Memory B cell (primary cell): ENCODE measurements around the gene MT3.
"Not testable (repeated sequence)": the region's sequence is repeated elsewhere in the genome, so short reads cannot be mapped to it uniquely, and the experiment has no call there.

Source experiments
- ATAC-seq: fragments of 150-1000 bp; cut with Tn5 transposase; 2 replicates; pipeline ENCODE4 v1.10.0; 2021; ENCODE audit warnings: low read depth, mild to moderate bottlenecking, moderate library complexity
- DNase-seq, 2 donors: peaks; one replicate each; pipeline ENCODE4 v3.0.0; 2022; ENCODE audit warnings: low spot score in 2 of 2
- H3K27ac Mint-ChIP-seq: one replicate; pipeline ENCODE4 v1.8.0; 2022; ENCODE audit warnings: mild to moderate bottlenecking, moderate library complexity, mixed read lengths
- H3K27me3 Mint-ChIP-seq: one replicate; pipeline ENCODE4 v1.8.0; 2022; ENCODE audit warnings: mixed read lengths
- H3K36me3 Mint-ChIP-seq: one replicate; pipeline ENCODE4 v1.8.0; 2022; ENCODE audit warnings: mild to moderate bottlenecking, mixed read lengths
- H3K4me1 Mint-ChIP-seq: one replicate; pipeline ENCODE4 v1.8.0; 2022; ENCODE audit warnings: mixed read lengths
- H3K4me3 Mint-ChIP-seq: one replicate; pipeline ENCODE4 v1.8.0; 2022; ENCODE audit warnings: mild to moderate bottlenecking, moderate library complexity, mixed read lengths
- H3K9me3 Mint-ChIP-seq: one replicate; pipeline ENCODE4 v1.8.0; 2022; ENCODE audit warnings: mixed read lengths

MT3 gene

GRCh38 chr16:56561126-56561525, 28.2 kb upstream of the MT3 start:
- H3K4me1 Mint-ChIP-seq: no peaks in the 10 kb centered on the region

GRCh38 chr16:56564793-56565477, 24.4 kb upstream of the MT3 start, which contains the start of gene MT4:
TSS of gene MT4 (plus strand) at chr16:56565073. CDS start at chr16:56565129, 56 bp downstream.
- Mint-ChIP-seq H3K4me1 (peaks cover 6% of the 10 kb centered on the region), H3K27me3 (peaks cover 11% of the 10 kb centered on the region), H3K36me3 (peaks cover 1% of the 10 kb centered on the region), H3K9me3 (peaks cover 4% of the 10 kb centered on the region), H3K27ac (no peak within 1 kb of the TSS), H3K4me3 (no peak within 1 kb of the TSS)
- no peak for DNase-seq
- no peak for ATAC-seq

More at GRCh38 chr16:56561126-56561525, 28.2 kb upstream of the MT3 start:
- peaks cover 13% of the 10 kb centered on the region for H3K27me3 Mint-ChIP-seq
- no peak for ATAC-seq
- no peaks in the 10 kb centered on the region for H3K9me3 Mint-ChIP-seq
- no peak overlapping the region for H3K4me3 Mint-ChIP-seq
- no peak overlapping the region for H3K27ac Mint-ChIP-seq
- H3K36me3 Mint-ChIP-seq: no peaks in the 10 kb centered on the region
- no peak for DNase-seq

- Mint-ChIP-seq H3K9me3 (peaks cover 5% of the 10 kb centered on the region), H3K36me3 (peaks cover 1% of the 10 kb centered on the region), H3K4me1 (peaks cover 6% of the 10 kb centered on the region), H3K27me3 (peaks cover 6% of the 10 kb centered on the region), H3K4me3 (no peak overlapping the region), H3K27ac (no peak overlapping the region)
- no peak for ATAC-seq
- DNase-seq: no peak
Observed at GRCh38 chr16:56569971-56570370, 19.4 kb upstream of the MT3 start.

GRCh38 chr16:56571525-56571924, 17.8 kb upstream of the MT3 start:
- Mint-ChIP-seq H3K36me3 (peaks cover 3% of the 10 kb centered on the region), H3K4me3 (no peak overlapping the region), H3K27ac (no peak overlapping the region), H3K27me3 (peaks cover 5% of the 10 kb centered on the region), H3K4me1 (peaks cover 3% of the 10 kb centered on the region), H3K9me3 (peaks cover 5% of the 10 kb centered on the region)
- DNase-seq (no peak), ATAC-seq (no peak)

- Mint-ChIP-seq H3K4me3 (no peak overlapping the region), H3K27ac (no peak overlapping the region), H3K27me3 (peaks cover 2% of the 10 kb centered on the region), H3K36me3 (peaks cover 2% of the 10 kb centered on the region), H3K4me1 (peaks cover 5% of the 10 kb centered on the region), H3K9me3 (peaks cover 5% of the 10 kb centered on the region)
- no peak for DNase-seq
- no peak for ATAC-seq
Observed at GRCh38 chr16:56574625-56575024, 14.7 kb upstream of the MT3 start.

- H3K4me1 Mint-ChIP-seq: peaks cover 5% of the 10 kb centered on the region
- peak; percentile 67 to 76 for DNase-seq
- ATAC-seq: peak; percentile 98
- peaks cover 2% of the 10 kb centered on the region for H3K36me3 Mint-ChIP-seq
- H3K4me3 Mint-ChIP-seq: no peak overlapping the region
- peaks cover 5% of the 10 kb centered on the region for H3K9me3 Mint-ChIP-seq
- peaks cover 2% of the 10 kb centered on the region for H3K27me3 Mint-ChIP-seq
- no peak overlapping the region for H3K27ac Mint-ChIP-seq
Observed at GRCh38 chr16:56576585-56577299, 12.6 kb upstream of the MT3 start.

GRCh38 chr16:56577300-56577625, 12.1 kb upstream of the MT3 start:
- DNase-seq: no peak
- H3K27ac Mint-ChIP-seq: no peak overlapping the region

GRCh38 chr16:56580391-56581048, 8.8 kb upstream of the MT3 start:
- ATAC-seq: no peak
- no peak for DNase-seq
- Mint-ChIP-seq H3K9me3 (no peaks in the 10 kb centered on the region), H3K27ac (no peak overlapping the region), H3K27me3 (peaks cover 6% of the 10 kb centered on the region), H3K36me3 (no peaks in the 10 kb centered on the region), H3K4me3 (no peak overlapping the region), H3K4me1 (peaks cover 5% of the 10 kb centered on the region)

More at GRCh38 chr16:56577300-56577625, 12.1 kb upstream of the MT3 start:
- Mint-ChIP-seq H3K4me3 (no peak overlapping the region), H3K4me1 (peaks cover 5% of the 10 kb centered on the region), H3K36me3 (peaks cover 2% of the 10 kb centered on the region), H3K9me3 (peaks cover 5% of the 10 kb centered on the region), H3K27me3 (peaks cover 2% of the 10 kb centered on the region)
- ATAC-seq: no peak

GRCh38 chr16:56582911-56583310, 6.4 kb upstream of the MT3 start:
- not testable (repeated sequence) for H3K4me1 Mint-ChIP-seq, DNase-seq, H3K36me3 Mint-ChIP-seq, ATAC-seq, H3K9me3 Mint-ChIP-seq, H3K4me3 Mint-ChIP-seq, H3K27ac Mint-ChIP-seq
- H3K27me3 Mint-ChIP-seq: peaks cover 10% of the 10 kb centered on the region

- Mint-ChIP-seq H3K36me3 (no peaks in the 10 kb centered on the region), H3K27me3 (peaks cover 13% of the 10 kb centered on the region), H3K4me1 (no peaks in the 10 kb centered on the region), H3K9me3 (no peaks in the 10 kb centered on the region), H3K4me3 (no peak overlapping the region), H3K27ac (no peak overlapping the region)
- DNase-seq: no peak
- ATAC-seq: no peak
Observed at GRCh38 chr16:56583351-56584168, 5.8 kb upstream of the MT3 start.

GRCh38 chr16:56584276-56584675, 5.1 kb upstream of the MT3 start:
- DNase-seq (no peak), ATAC-seq (no peak)
- Mint-ChIP-seq H3K27ac (no peak overlapping the region), H3K4me1 (peaks cover 3% of the 10 kb centered on the region), H3K36me3 (no peaks in the 10 kb centered on the region), H3K4me3 (no peak overlapping the region), H3K27me3 (peaks cover 17% of the 10 kb centered on the region), H3K9me3 (no peaks in the 10 kb centered on the region)

- H3K4me3 Mint-ChIP-seq: peak overlapping the region; percentile 59
- ATAC-seq: no peak
- DNase-seq: no peak
- no peaks in the 10 kb centered on the region for H3K9me3 Mint-ChIP-seq
- H3K27ac Mint-ChIP-seq: no peak overlapping the region
- H3K27me3 Mint-ChIP-seq: peaks cover 33% of the 10 kb centered on the region
- H3K4me1 Mint-ChIP-seq: peaks cover 6% of the 10 kb centered on the region
- H3K36me3 Mint-ChIP-seq: no peaks in the 10 kb centered on the region
Observed at GRCh38 chr16:56588781-56589140, 567 bp upstream of the MT3 start.

GRCh38 chr16:56591377-56592060, 2.2 kb downstream of the MT3 start:
- Mint-ChIP-seq H3K4me1 (peaks cover 6% of the 10 kb centered on the region), H3K9me3 (peaks cover 2% of the 10 kb centered on the region), H3K27me3 (peaks cover 27% of the 10 kb centered on the region), H3K4me3 (no peak overlapping the region), H3K36me3 (no peaks in the 10 kb centered on the region), H3K27ac (no peak overlapping the region)
- ATAC-seq (no peak), DNase-seq (no peak)
